ENCODE data around the gene SMTNL2.
"Not testable (repeated sequence)": the region's sequence is repeated elsewhere in the genome, so short reads cannot be mapped to it uniquely, and the experiment has no call there.

The SMTNL2 gene

GRCh38 chr17:4587195-4587594 lies 2.9 kb downstream of the SMTNL2 start:
- DNase-seq, result no peak

GRCh38 chr17:4587803-4588202 lies 3.5 kb downstream of the SMTNL2 start:
- DNase-seq, result no peak

GRCh38 chr17:4588391-4588790 lies 4.1 kb downstream of the SMTNL2 start:
- DNase-seq, result no peak

- no peak for DNase-seq
Observed at GRCh38 chr17:4588898-4589625, 4.7 kb downstream of the SMTNL2 start.

- not testable (repeated sequence) for DNase-seq
Observed at GRCh38 chr17:4590042-4590441, 5.7 kb downstream of the SMTNL2 start.

GRCh38 chr17:4590981-4591453 lies 6.7 kb downstream of the SMTNL2 start:
- no peak for DNase-seq

- DNase-seq, result no peak
Observed at GRCh38 chr17:4591529-4591928, 7.2 kb downstream of the SMTNL2 start.

- DNase-seq, result no peak
Observed at GRCh38 chr17:4592240-4593005, 8.1 kb downstream of the SMTNL2 start.

GRCh38 chr17:4593021-4593421 lies 8.7 kb downstream of the SMTNL2 start:
- no peak for DNase-seq

GRCh38 chr17:4594406-4594805 lies 10.1 kb downstream of the SMTNL2 start:
- DNase-seq, result no peak

- peak; percentile 41 for DNase-seq
Observed at GRCh38 chr17:4594931-4595684, 10.8 kb downstream of the SMTNL2 start.

GRCh38 chr17:4595685-4596342 lies 11.5 kb downstream of the SMTNL2 start:
- DNase-seq, result not testable (repeated sequence)

GRCh38 chr17:4596636-4597380 lies 12.5 kb downstream of the SMTNL2 start:
- no peak for DNase-seq

GRCh38 chr17:4597975-4598374 lies 13.6 kb downstream of the SMTNL2 start:
- DNase-seq, result no peak

GRCh38 chr17:4598776-4599504 lies 14.6 kb downstream of the SMTNL2 start:
- DNase-seq, result no peak

GRCh38 chr17:4599505-4600281 lies 15.4 kb downstream of the SMTNL2 start:
- no peak for DNase-seq

GRCh38 chr17:4600563-4600962 lies 16.2 kb downstream of the SMTNL2 start:
- DNase-seq, result no peak

GRCh38 chr17:4601326-4601725 lies 17.0 kb downstream of the SMTNL2 start:
- no peak for DNase-seq

GRCh38 chr17:4602041-4602440 lies 17.7 kb downstream of the SMTNL2 start:
- no peak for DNase-seq

GRCh38 chr17:4604111-4604644 lies 19.8 kb downstream of the SMTNL2 start:
- DNase-seq, result no peak

Measured in activated T-cell treated with anti-CD3 and anti-CD28 coated beads, Interleukin-2, amount 50 U/mL, for 1 hour (primary cell).